H1 (cell line): ENCODE data around the gene CBLN3. TPM values are rescaled to one million over a fixed set of nuclear protein-coding genes. Genes with fewer than 3 reads are reported as not detected.

Source experiments
- CTCF ChIA-PET: fragments of 300-600 bp; sonication (Branson Sonifier 250); formaldehyde crosslinking; loops from one replicate; lab custom pipeline; 2021; ENCODE audit not compliant: partially characterized antibody; lab: Charles Lee
- POLR2A ChIA-PET: fragments of 300-600 bp; sonication (Branson Sonifier 250); formaldehyde crosslinking; loops from one replicate; lab custom pipeline; 2021; ENCODE audit warnings: inconsistent platforms; ENCODE audit not compliant: partially characterized antibody; lab: Charles Lee
- DNase-seq, 2 experiments: peaks; one replicate each; pipeline versions ENCODE4 v3.0.0 to v3.0.0-alpha.2; 2010 to 2022; ENCODE audit warnings: low spot score in 2 of 2, low read depth in 1 of 2, mixed read lengths in 1 of 2
- FAIRE-seq: peaks from 2 replicates; lab custom pipeline; 2011; peaks lifted over from hg19 to GRCh38; lab: Jason Lieb, UNC
- H2AFZ ChIP-seq: 2 replicates; pipeline ENCODE4 v1.8.1; 2012; ENCODE audit warnings: low read length, inconsistent platforms
- H2AK5ac ChIP-seq: 2 replicates; pipeline ENCODE4 v1.6.1; 2013; ENCODE audit warnings: low read depth, low read length
- H2BK120ac ChIP-seq: replicated peaks from 2 replicates; pipeline ENCODE3; 2013; ENCODE audit warnings: low read depth, low read length, inconsistent platforms
- H2BK12ac ChIP-seq: 2 replicates; pipeline ENCODE4 v1.6.1; 2013; ENCODE audit warnings: low read depth, low read length
- H2BK15ac ChIP-seq: 2 replicates; pipeline ENCODE4 v1.6.1; 2013; ENCODE audit warnings: low read length
- H2BK20ac ChIP-seq: 2 replicates; pipeline ENCODE4 v1.6.1; 2013; ENCODE audit warnings: low read length
- H2BK5ac ChIP-seq: 2 replicates; pipeline ENCODE4 v1.6.1; 2013; ENCODE audit warnings: low read depth, low read length
- H3K14ac ChIP-seq: 2 replicates; pipeline ENCODE4 v1.6.1; 2013; ENCODE audit warnings: inconsistent platforms; ENCODE audit not compliant: insufficient read length
- H3K18ac ChIP-seq: 2 replicates; pipeline ENCODE4 v1.6.1; 2013; ENCODE audit warnings: low read length; ENCODE audit errors: extremely low read depth
- H3K23ac ChIP-seq: 2 replicates; pipeline ENCODE4 v1.6.1; 2013; ENCODE audit warnings: inconsistent platforms; ENCODE audit not compliant: insufficient read length
- H3K23me2 ChIP-seq: 2 replicates; pipeline ENCODE4 v1.6.1; 2013; ENCODE audit warnings: low read depth, low read length
- H3K27ac ChIP-seq: 2 replicates; pipeline ENCODE4 v1.6.1; 2011; ENCODE audit warnings: low read depth, low read length, inconsistent platforms
- H3K27me3 ChIP-seq, 4 experiments: replicated peaks in 1 of 4; 1 replicate in 1 of 4; 2 replicates in 3 of 4; pipeline versions ENCODE4 v1.6.1 to v1.8.1; 2011 to 2013; ENCODE audit warnings: low read length in 3 of 4, mild to moderate bottlenecking in 3 of 4, inconsistent platforms in 2 of 4, mixed read lengths in 2 of 4, moderate library complexity in 1 of 4; ENCODE audit not compliant: control insufficient read depth in 3 of 4, insufficient read depth in 3 of 4; ENCODE audit errors: extremely low read depth in 1 of 4
- H3K36me3 ChIP-seq, 4 experiments: 2 replicates each; pipeline versions ENCODE4 v1.6.1 to v1.8.1; 2011 to 2013; ENCODE audit warnings: mild to moderate bottlenecking in 4 of 4, low read length in 3 of 4, moderate library complexity in 2 of 4, control low read depth in 1 of 4, inconsistent platforms in 1 of 4; ENCODE audit not compliant: insufficient read depth in 4 of 4, control insufficient read depth in 2 of 4
- H3K4ac ChIP-seq: replicated peaks from 2 replicates; pipeline ENCODE3; 2013; ENCODE audit warnings: low read length, low read depth, mixed read lengths, inconsistent platforms; ENCODE audit not compliant: insufficient read length
- H3K4me1 ChIP-seq, 4 experiments: replicated peaks in 1 of 4; 1 replicate in 1 of 4; 2 replicates in 3 of 4; pipeline versions ENCODE4 v1.6.1 to v1.8.1; 2011 to 2013; ENCODE audit warnings: low read length in 3 of 4, inconsistent platforms in 2 of 4, mixed read lengths in 1 of 4; ENCODE audit not compliant: insufficient read depth in 4 of 4, control insufficient read depth in 3 of 4
- H3K4me2 ChIP-seq, 2 experiments: 2 replicates each; pipeline versions ENCODE4 v1.6.1 to v1.8.1; 2011 to 2013; ENCODE audit warnings: low read depth in 2 of 2, low read length in 2 of 2, control low read depth in 1 of 2, inconsistent platforms in 1 of 2, mild to moderate bottlenecking in 1 of 2; ENCODE audit not compliant: insufficient read depth in 1 of 2
- H3K4me3 ChIP-seq, 4 experiments: fragments of 200-600, 300-600 bp in 1 of 4; sonication (generic), shearing (Covaris generic), sonication (Bioruptor Twin) in 1 of 4; 2 replicates each; pipeline versions ENCODE4 v1.5.1 to v1.8.1; 2011 to 2016; ENCODE audit warnings: low read length in 4 of 4, low read depth in 3 of 4, control low read depth in 2 of 4, inconsistent platforms in 2 of 4, mild to moderate bottlenecking in 2 of 4, mixed read lengths in 1 of 4, moderate library complexity in 1 of 4; ENCODE audit not compliant: insufficient read depth in 2 of 4; ENCODE audit errors: extremely low read depth in 1 of 4
- H3K56ac ChIP-seq: replicated peaks from 2 replicates; pipeline ENCODE3; 2013; ENCODE audit warnings: low read depth, mild to moderate bottlenecking, mixed read lengths, low read length, inconsistent platforms; ENCODE audit not compliant: insufficient read length
- H3K79me1 ChIP-seq: 2 replicates; pipeline ENCODE4 v1.6.1; 2013; ENCODE audit warnings: low read depth, low read length, control low read depth
- H3K79me2 ChIP-seq, 2 experiments: 2 replicates each; pipeline versions ENCODE4 v1.6.1 to v1.8.1; 2012 to 2013; ENCODE audit warnings: low read length in 2 of 2, mild to moderate bottlenecking in 2 of 2, inconsistent platforms in 1 of 2; ENCODE audit not compliant: insufficient read depth in 2 of 2, control insufficient read depth in 1 of 2
- H3K9ac ChIP-seq, 4 experiments: replicated peaks in 1 of 4; 1 replicate in 1 of 4; 2 replicates in 3 of 4; pipeline versions ENCODE4 v1.6.1 to v1.8.1; 2011 to 2013; ENCODE audit warnings: low read depth in 3 of 4, low read length in 3 of 4, control low read depth in 2 of 4, mild to moderate bottlenecking in 2 of 4, moderate library complexity in 2 of 4, inconsistent platforms in 1 of 4; ENCODE audit errors: extremely low read depth in 1 of 4
- H3K9me3 ChIP-seq, 2 experiments: 2 replicates each; pipeline versions ENCODE4 v1.6.1 to v1.8.1; 2012 to 2013; ENCODE audit warnings: mild to moderate bottlenecking in 2 of 2, moderate library complexity in 2 of 2, control low read depth in 1 of 2, inconsistent platforms in 1 of 2, low read depth in 1 of 2, low read length in 1 of 2, mixed read lengths in 1 of 2; ENCODE audit not compliant: insufficient read depth in 2 of 2
- H4K20me1 ChIP-seq, 2 experiments: replicated peaks in 1 of 2; 2 replicates each; pipeline versions ENCODE3 to v1.8.1; 2011 to 2013; ENCODE audit warnings: inconsistent platforms in 2 of 2, low read length in 2 of 2, mild to moderate bottlenecking in 1 of 2; ENCODE audit not compliant: insufficient read depth in 2 of 2, control insufficient read depth in 1 of 2
- H4K5ac ChIP-seq: 2 replicates; pipeline ENCODE4 v1.6.1; 2013; ENCODE audit warnings: low read length, low read depth, mixed read lengths, inconsistent platforms; ENCODE audit not compliant: insufficient read length
- H4K8ac ChIP-seq: 2 replicates; pipeline ENCODE4 v1.8.0; 2013; ENCODE audit warnings: mild to moderate bottlenecking, moderate library complexity, low read length, inconsistent platforms; ENCODE audit not compliant: insufficient read depth; ENCODE audit errors: extremely low read depth
- H4K91ac ChIP-seq: replicated peaks from 2 replicates; pipeline ENCODE3; 2013; ENCODE audit warnings: low read length, mixed read lengths, inconsistent platforms; ENCODE audit not compliant: insufficient read length
- HDAC2 ChIP-seq, 2 experiments: fragments of 300-600 bp in 1 of 2; sonication (generic) in 1 of 2; IDR thresholded peaks; 2 replicates each; pipeline ENCODE4 v1.6.1; 2011 to 2012; ENCODE audit warnings: low read depth in 2 of 2, low read length in 2 of 2, mild to moderate bottlenecking in 2 of 2, moderate library complexity in 2 of 2, borderline replicate concordance in 1 of 2, inconsistent platforms in 1 of 2
- KDM5A ChIP-seq: fragments of 200-600 bp; IDR thresholded peaks from 2 replicates; pipeline ENCODE4 v1.7.1; 2012; ENCODE audit warnings: mild to moderate bottlenecking, low read length, inconsistent platforms, mixed read lengths
- POLR2AphosphoS5 ChIP-seq: IDR thresholded peaks from 2 replicates; pipeline ENCODE4 v1.6.1; 2011; ENCODE audit warnings: low read depth, low read length
- RAD21 ChIP-seq, 2 experiments: IDR thresholded peaks in 1 of 2; conservative IDR thresholded peaks in 1 of 2; 2 replicates each; pipeline ENCODE4 v1.6.1; 2011; ENCODE audit warnings: low read depth in 2 of 2, low read length in 2 of 2, improper control_type of control experiment in 1 of 2, inconsistent platforms in 1 of 2, mild to moderate bottlenecking in 1 of 2, moderate library complexity in 1 of 2
- RFX5 ChIP-seq: IDR thresholded peaks from 2 replicates; pipeline ENCODE4 v1.6.1; 2011; ENCODE audit warnings: low read depth, low read length, improper control_type of control experiment, borderline replicate concordance
- WGBS, 2 experiments: shearing (Covaris generic) in 1 of 2; methylation state at CpG; one replicate each; pipeline versions ENCODE4 v1.1.6 to v1.1.7; 2013 to 2015; ENCODE audit warnings: low lambda C conversion rate in 2 of 2, mixed read lengths in 2 of 2, inconsistent platforms in 1 of 2, low coverage in 1 of 2, missing lambda C conversion rate in 1 of 2; ENCODE audit not compliant: insufficient replicate concordance in 2 of 2, insufficient coverage in 1 of 2, insufficient read length in 1 of 2; ENCODE audit errors: extremely low coverage in 1 of 2, missing lambda C conversion rate in 1 of 2; 5-methylcytosine and 5-hydroxymethylcytosine counted together
- polyA plus RNA-seq, 7 experiments: library from polyadenylated mRNA; depleted of rRNA in 3 of 7; stranded (reverse) in 5 of 7; unstranded in 2 of 7; fragments of >200 nt in 5 of 7; fragments of 200-250 nt in 2 of 7; gene quantifications; 1 replicate in 5 of 7; 2 replicates in 1 of 7; 4 replicates in 1 of 7; pipeline versions ENCODE4 v1.2.1 to v1.2.3, GENCODE V29; 2011 to 2013; ENCODE audit warnings: missing spikeins in 2 of 7, mixed read lengths in 2 of 7
- total RNA-seq: library from RNA; stranded (reverse); fragmentation: NEBNext Ultra II Directional; extraction: Animal tissue kit (Norgen Biotek cat#: 25700); gene quantifications from 2 replicates; pipeline ENCODE4 v1.2.1, GENCODE V29; 2021
- TF ChIP-seq, protein P1 (sequence below): IDR thresholded peaks from 2 replicates; pipeline ENCODE4 v1.6.1; 2011; ENCODE audit warnings: low read length, improper control_type of control experiment

The CBLN3 gene
- total and polyA plus RNA-seq, 2 of the 8 experiments (the other 6 are each of a cell fraction or from before 2014, with no cell fraction given): 0.54 to 1.00 TPM

DNA sequence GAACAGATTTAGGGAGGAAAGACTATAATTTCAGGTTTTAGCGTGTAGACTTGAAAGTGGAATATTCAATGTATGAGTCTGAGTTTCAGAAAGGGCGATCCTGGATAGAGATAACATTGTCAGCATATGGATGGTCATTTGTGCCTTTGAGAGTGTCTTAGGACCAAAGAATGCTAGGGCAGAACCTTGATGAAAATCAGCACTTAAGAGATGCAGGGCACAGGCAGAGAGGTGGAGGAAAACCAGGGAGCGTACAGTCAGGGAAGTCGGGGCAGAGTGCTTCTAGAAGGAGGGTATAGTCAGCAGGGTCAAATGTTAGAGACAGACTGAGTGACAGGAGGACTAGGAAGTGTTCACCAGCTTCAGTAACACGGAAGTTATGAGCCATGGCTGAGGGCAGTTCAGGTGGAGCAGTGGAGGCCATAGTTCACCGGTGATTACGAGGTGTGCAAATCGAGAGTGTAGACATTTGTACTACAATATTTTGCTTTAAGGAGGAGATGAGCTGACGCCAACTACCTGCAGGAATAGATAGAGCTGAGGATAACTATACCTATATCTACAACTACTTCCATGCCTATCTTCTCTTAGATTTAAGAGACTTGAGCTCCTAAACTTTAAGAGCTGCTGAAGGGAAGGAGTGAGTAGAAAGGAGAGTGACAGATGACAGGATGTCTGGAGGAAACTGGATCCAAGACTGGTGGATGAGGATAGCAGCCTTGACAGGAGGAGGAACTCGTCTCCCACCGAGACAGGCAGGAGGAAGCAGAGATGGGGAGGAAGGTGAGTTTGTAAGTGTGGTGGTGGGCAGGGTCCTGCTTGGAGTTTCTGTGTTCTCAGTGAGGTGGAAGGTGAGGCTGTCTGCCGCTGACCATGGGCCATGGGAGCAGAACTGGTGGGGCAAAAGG is 6.5 kb downstream of the CBLN3 start:
- no peak for FAIRE-seq
- H2AFZ ChIP-seq: no peak overlapping the region
- no peak overlapping the region for H3K4me2 ChIP-seq
- H3K4me1 ChIP-seq: no peaks in the 10 kb centered on the region; a peak in 2 of 7 replicates
- H3K27ac ChIP-seq: no peak overlapping the region
- no peak overlapping the region for H2BK20ac ChIP-seq
- H2BK5ac ChIP-seq: no peak overlapping the region
- no peak overlapping the region for H4K5ac ChIP-seq
- H3K4ac ChIP-seq: no peak overlapping the region
- H3K27me3 ChIP-seq: peaks cover 0 to 11% (median 2%) of the 10 kb centered on the region in 4 experiments; a peak in 3 of 7 replicates
- no peaks in the 10 kb centered on the region for H3K79me2 ChIP-seq
- no peaks in the 10 kb centered on the region for H3K9me3 ChIP-seq
- H3K23me2 ChIP-seq: no peaks in the 10 kb centered on the region
- H3K14ac ChIP-seq: peak overlapping the region; percentile 5
- DNase-seq: peak in 1 of 2 experiments; percentile 19
- 84% methylated on average over 12 of the region's 12 CpGs; no CpG with 5 or more reads in 1 of the 2 experiments for WGBS, 2 experiments
- H4K91ac ChIP-seq: no peak overlapping the region
- H2BK12ac ChIP-seq: no peak overlapping the region
- TF ChIP-seq RAD21 (IDR thresholded peaks at IDR 0.05 in 1 of 2, conservative IDR thresholded peaks at IDR 0.05 in 1 of 2; ENCODE audit: low read depth in 2 of 2, low read length in 2 of 2) (no peak), KDM5A (no peak), RFX5 (no peak), HDAC2 (IDR thresholded peaks at IDR 0.05; ENCODE audit: borderline replicate concordance in 1 of 2, low read depth in 2 of 2, low read length in 2 of 2) (no peak), POLR2AphosphoS5 (no peak)
- TF ChIP-seq, protein P1, sequence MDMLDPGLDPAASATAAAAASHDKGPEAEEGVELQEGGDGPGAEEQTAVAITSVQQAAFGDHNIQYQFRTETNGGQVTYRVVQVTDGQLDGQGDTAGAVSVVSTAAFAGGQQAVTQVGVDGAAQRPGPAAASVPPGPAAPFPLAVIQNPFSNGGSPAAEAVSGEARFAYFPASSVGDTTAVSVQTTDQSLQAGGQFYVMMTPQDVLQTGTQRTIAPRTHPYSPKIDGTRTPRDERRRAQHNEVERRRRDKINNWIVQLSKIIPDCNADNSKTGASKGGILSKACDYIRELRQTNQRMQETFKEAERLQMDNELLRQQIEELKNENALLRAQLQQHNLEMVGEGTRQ: no peak
- no peak overlapping the region; a peak in 1 of 7 replicates for H3K9ac ChIP-seq
- H3K79me1 ChIP-seq: no peaks in the 10 kb centered on the region
- no peak overlapping the region for H3K18ac ChIP-seq
- no peaks in the 10 kb centered on the region for H3K36me3 ChIP-seq
- ChIA-PET POLR2A (interaction anchor here (0.6 to 3.0 kb wide), 3 partner anchors 13 to 332 kb away, joined by 3 to 8 read pairs (median 3); partner anchors contain the start of gene NYNRIN), CTCF (interaction anchor here (0.7 to 21.3 kb wide), 9 partner anchors 9 to 94 kb away, joined by 4 to 664 read pairs (median 23); partner anchors contain the start of genes ADCY4, NFATC4 and RIPK3)
- H2AK5ac ChIP-seq: no peak overlapping the region
- H2BK120ac ChIP-seq: no peak overlapping the region
- no peak overlapping the region for H3K4me3 ChIP-seq
- no peak overlapping the region for H4K8ac ChIP-seq
- no peak overlapping the region for H2BK15ac ChIP-seq
- no peak overlapping the region for H3K56ac ChIP-seq
- no peak overlapping the region for H3K23ac ChIP-seq
- H4K20me1 ChIP-seq: no peaks in the 10 kb centered on the region
